EH (cell line): ENCODE measurements around the gene CDCP2.
"Not testable (repeated sequence)": the region's sequence is repeated elsewhere in the genome, so short reads cannot be mapped to it uniquely, and the experiment has no call there.

Source experiments
- DNase-seq: peaks from one replicate; pipeline ENCODE4 v3.0.0-alpha.2; 2015; ENCODE audit warnings: low read depth

The CDCP2 gene

DNA sequence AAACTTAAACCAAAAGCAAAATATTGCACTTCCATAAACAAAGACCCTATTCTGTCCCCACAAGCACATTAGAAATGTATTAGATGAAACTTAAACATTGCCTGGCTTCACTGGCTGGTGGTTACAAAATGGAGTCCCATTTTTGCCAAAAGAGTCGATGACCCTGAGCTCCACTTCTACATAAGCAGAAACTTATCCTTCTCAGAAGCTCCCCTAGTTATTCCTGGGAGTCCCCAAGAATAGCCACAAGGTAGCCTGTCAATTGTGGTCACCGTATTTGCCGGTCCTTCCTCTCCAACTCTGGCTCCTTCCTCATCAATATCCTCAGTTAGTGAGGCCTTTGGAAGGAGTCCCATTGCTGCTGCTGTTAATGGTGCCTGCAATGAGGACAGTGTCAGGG, 37.3 kb downstream of the CDCP2 start:
- DNase-seq: no peak

DNA sequence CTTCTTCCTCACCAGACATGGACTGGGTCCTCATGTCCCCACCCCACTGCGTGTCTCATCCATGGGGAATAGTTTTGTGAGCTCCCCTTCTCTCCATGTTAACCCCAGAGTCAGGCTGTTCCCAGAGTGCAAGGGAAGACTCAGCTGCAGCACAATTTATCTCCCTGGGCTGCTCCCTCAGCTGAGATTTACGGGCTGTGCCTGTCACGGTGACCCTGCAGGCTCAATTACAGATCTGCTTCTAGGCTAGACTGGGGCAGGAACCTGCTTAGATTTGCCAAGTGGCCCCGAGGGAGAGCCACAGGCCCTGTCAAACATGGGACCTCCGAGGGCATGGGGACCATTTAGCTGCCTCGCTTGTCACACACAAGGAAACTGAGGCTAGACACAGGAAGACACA, 37.8 kb downstream of the CDCP2 start:
- DNase-seq: no peak

DNA sequence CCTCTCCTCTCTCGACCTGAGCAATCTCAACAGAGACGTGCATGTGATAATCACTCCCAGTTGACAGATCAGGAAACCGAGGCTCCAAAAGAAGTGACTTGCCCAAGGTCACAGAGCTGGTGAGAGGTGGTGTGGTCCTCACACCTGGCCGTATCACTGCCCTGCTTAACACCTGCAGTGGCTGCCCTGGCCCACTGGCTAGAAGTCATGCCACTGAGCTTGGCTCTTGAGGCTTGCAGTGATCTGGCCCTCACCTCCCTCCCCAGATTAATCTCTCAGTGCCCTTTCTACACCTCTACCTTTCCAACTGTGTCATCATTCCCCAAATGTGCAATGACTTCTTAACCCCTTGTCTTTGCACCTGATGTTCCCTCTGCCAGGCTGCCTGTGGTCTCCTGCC, 38.8 kb downstream of the CDCP2 start:
- no peak for DNase-seq

DNA sequence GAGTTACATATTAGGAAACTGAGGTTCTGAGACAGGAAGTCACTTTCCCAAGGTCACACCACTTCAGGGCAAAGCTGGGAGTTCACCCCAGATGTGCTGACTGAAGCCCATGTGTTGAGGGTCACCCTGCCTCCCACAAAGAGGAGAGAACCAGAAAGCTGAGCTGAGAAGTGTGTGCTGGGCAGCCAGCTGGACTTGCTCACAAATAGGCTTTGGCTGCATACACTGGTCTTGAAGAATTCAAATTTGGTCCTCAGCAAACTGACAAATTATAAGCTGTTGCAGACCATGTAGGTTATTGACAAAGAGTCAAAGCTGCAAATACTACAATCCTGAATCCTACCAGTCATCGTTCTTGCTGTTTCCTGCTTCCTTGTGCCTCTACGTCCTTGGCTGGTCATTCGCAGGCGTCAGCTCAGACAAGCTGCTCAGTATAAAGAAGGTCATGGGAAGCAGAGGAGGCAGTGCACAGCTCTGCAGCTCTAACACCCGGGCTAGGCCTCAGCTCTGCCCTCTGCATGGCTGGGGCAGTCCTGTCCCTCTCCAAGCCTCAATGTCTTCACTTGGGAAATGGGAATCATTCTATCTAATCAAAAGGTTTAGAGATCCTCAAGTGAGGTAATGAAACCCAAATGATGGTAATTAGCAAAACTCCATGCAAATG, 40.0 kb downstream of the CDCP2 start:
- no peak for DNase-seq

DNA sequence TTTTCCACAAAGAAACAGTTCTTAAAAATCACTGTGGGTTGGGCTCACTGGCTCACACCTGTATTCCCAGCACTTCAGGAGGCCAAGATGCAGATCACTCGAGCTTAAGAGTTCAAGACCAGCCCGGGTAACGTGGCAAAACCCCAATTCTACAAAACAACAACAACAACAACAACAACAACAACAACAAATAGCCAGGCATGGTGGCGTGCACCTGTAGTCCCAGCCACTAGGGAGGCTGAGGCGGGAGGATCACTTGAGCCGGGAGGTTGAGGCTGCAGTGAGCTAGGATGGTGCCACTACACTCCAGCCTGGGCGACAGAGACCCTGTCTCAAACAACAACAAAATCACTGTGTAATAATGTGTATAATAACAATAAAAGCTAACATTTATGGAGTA, 40.8 kb downstream of the CDCP2 start:
- DNase-seq: no peak

DNA sequence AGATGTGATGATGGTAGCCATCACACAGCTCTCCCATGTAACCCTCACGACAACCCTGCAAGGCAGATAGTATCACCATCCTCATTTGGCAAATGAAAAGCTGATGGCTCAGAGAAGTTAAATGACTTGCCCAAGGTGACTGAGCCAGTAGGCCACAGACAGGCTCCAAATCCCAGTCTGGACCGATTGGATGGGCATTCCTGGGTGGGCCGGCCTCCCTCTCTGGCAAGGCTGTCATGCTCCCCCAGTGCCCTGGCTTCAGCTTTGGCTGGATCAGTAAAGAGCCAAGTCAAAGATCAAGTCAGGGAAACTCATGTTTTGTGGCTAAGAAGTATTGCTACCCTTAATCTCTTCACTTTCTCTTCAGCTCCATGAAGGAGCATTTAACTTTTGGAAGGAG, 41.2 kb downstream of the CDCP2 start:
- DNase-seq: no peak

DNA sequence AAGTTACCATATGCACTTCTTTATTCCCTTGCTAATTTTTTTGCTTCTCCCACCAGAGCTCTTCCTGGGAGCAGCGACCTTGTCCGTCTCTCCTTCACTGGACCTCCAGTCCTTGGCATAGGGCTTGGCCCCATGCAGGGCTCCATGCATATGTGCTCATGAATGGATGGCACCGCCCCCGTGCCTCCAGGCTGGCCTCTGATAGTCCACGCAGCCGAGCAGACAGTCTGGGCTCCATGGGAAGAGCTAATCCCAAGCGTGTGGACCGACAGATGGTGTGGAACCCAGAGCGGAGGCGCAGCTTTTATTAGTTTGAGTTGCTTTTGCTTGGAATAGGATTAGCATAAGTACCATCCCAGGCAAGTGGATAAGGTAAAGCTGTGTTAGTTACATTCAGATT, 41.8 kb downstream of the CDCP2 start:
- DNase-seq: no peak

DNA sequence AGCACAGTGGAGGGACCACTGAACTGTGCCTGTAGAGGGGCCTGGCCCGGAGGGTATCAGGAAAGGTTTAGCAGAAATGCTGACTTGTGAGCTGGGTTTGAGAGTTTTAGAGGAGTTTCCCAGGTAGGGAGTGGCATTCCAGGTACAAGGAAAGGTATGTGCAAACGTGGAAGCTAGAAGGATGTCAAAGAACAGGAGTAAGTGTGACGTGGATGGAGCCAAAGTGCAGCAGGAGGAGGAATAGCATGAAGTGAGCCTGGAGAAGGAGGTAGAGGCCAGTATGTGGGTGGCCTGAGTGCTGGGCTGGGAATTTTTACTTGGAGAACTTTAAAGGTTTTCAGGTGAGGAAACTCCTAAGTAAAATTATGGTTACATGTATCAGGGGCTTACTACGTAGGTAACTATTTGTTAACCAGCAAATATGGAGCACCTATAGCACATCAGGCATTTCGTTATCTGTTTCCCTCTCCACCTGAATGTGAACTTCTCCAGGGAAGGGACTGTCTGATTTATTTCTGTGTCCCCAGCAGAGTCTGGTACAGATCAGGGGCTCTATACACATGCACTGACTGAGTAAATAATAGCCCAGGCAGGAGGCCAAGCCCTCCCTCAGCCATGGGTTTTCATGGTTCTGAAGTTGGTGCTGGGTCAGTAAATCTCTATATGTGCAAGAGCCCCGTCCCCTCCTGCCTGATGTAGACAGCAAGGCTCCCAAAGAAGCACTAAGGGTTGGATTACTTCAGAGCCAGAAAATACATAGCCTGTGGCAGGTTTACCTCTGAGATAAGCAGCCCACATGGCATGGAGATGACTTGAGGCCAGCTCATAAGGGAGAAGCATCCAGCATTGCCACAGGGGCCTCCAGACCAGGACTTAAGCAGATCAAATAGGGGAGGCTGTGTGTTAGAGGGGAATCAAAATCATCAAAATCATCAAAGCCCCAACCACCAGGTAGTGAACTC, 43.4 kb downstream of the CDCP2 start:
- no peak for DNase-seq

DNA sequence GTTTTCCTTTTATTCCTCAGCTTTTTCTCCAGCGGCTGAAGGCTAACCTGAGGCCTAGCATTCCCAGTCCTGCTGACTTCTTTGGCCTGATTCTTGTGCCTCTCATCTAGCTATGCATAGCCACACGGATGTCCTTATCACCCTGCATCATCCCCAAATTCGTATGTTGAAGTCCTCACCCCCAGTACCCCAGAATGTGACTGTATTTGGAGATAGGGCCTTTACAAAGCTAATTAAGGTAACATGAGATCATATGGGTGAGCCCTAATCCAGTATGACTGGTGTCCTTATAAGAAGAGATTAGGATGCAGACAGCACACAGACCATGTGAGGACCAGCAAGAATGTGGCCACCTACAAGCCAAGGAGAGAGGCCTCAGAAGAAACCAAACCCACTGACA, 44.6 kb downstream of the CDCP2 start:
- DNase-seq: no peak

DNA sequence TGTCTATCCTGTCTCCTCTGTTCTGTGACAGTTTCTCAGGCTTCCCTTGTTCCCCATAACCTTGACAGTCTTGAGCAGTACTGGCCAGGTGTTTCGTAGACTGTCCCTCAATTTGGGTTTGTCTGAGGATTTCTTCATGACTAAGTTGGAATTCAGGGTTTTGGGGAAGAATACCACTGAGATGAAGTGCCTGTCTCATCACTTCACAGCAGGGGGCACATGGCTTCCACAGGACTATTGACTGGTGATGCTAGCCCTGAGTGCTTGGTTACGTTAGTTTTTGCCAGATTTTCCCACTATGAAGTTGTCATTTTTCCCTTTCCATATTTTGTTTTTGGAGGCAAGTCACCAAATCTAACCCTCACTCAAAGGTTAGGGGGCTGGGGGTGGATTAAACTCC, 45.7 kb downstream of the CDCP2 start:
- DNase-seq: peak; percentile 64

DNA sequence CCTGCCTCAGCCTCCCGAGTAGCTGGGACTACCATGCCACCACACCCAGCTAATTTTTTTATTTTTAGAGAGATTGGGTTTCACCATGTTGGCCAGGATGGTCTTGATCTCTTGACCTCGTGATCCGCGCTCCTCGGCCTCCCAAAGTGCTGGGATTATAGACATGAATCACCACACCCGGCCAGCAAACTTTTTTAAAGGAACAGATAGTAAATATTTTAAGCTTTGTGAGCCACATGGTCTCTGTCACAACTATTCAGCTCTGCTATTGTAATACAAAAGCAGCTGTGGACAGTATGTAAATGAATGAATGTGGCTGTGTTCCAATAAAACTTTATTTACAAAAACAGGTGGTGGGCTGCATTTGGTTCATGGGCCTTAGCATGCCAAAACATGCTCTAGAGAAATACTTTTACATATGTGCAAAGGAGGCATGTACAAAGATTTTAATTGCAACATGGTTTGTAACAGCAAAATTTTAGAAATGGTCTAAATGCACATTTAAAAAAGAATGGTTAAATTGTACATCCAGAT, 47.0 kb downstream of the CDCP2 start:
- no peak for DNase-seq

DNA sequence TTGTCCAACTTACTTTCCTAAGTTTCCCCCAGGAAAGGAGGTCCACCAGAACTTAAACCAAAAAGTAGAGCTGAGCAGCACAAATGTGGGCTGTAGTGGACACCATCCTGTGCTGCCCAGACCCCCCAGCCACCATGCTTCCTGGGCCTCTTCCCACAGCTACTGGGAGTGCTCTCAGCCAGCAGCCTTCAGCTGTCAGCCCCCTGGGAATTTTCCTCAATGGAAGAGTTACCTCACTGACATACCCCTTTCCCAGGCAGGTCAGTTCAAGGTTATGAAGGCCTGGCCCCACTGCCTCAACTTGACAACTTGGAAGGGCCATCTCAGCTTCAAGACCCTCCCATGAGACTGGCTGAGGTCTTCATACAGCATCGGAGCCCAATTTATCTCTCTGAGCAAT, 47.7 kb downstream of the CDCP2 start:
- no peak for DNase-seq

DNA sequence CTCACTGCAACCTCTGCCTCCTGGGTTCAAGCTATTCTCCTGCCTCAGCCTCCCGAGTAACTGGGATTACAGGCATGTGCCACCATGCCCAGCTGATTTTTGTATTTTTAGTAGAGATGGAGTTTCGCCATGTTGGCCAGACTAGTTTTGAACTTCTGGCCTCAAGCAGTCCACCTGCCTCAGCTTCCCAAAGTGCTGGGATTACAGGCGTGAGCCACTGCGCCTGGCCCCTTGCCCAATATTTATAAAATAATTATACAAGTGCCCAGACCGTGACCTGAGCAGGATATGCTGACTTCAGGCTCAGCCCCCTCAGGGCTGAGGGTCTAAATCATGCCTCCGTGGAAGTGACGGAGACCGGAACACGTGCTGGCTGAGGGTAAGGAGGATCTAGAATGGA, 48.2 kb downstream of the CDCP2 start:
- not testable (repeated sequence) for DNase-seq

DNA sequence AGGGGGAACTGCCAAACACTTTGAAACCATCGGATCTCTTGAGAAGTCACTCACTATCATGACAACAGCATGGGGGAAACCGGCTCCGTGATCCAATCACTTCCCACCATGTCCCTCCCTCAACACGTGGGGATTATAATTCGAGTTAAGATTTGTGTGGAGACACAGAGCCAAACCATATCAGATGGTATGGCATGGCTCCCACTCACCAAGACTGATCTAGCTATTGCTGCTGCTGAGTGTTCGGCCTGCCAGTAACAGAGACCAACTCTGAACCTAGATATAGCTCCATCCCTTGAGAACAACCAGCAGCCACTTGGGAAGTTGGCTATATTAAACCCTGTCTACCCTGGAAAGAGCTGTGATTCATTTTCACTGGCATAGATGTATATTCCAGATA, 49.4 kb downstream of the CDCP2 start:
- no peak for DNase-seq

DNA sequence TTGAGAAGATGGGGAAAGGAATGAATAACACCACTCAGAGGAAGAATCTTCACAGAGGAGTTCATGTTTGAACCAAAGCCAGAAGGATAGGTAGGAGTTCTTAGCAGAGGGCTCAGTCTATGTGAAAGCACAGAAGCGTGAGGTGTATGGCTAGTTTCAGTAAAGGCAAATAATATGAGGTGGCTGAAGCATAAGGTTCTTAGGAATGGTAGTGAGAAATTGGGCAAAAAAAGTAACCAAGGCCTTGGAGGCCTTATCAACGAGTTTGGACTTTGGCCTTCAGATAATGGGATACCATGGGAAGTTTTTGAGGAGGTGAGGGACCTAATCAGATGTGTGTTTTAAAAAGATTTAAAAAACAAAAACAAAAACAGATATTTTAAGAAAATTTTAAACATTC, 52.3 kb downstream of the CDCP2 start:
- DNase-seq: no peak

DNA sequence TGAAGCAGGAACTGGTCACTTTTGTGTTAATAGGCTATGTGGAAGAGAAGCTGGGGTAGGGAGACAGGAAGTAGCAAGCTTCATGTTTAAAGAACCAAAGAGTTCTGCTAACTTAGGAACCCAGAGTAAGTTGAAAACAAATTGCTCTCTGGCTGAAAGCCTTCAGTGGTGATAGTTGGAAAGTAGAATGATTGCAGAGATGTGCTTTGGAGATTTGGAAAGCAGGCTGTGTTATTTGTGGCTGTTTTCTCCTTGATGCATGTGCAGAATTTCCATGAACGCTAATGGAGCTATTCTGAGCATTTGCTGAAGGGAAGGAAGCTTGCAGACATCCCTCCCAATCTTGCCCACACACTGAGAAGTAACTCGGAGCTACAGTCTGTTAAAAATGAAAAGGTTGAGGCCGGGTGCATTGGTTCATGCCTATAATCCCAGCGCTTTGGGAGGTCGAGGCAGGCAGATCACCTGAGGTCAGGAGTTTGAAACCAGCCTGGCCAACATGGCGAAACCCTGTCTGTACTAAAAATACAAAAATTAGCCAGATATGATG, 53.7 kb downstream of the CDCP2 start:
- no peak for DNase-seq

DNA sequence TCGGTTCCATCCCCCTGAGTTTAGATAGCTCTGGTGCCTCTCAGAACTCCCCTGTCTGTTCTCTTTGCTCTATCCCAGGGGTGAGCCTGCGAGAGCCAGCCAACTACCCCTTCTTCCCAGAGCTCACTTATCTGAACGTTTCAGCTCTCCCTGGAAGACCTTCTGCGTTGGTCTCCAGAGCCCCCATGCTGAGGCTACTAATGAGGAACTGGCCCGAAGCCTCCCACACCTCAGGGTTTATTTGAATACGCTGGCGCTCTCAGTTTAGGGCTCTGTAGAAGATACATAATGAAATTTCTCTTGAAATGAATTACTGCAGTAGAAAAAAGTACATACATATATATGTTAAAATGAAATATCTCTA, 55.9 kb downstream of the CDCP2 start:
- no peak for DNase-seq

DNA sequence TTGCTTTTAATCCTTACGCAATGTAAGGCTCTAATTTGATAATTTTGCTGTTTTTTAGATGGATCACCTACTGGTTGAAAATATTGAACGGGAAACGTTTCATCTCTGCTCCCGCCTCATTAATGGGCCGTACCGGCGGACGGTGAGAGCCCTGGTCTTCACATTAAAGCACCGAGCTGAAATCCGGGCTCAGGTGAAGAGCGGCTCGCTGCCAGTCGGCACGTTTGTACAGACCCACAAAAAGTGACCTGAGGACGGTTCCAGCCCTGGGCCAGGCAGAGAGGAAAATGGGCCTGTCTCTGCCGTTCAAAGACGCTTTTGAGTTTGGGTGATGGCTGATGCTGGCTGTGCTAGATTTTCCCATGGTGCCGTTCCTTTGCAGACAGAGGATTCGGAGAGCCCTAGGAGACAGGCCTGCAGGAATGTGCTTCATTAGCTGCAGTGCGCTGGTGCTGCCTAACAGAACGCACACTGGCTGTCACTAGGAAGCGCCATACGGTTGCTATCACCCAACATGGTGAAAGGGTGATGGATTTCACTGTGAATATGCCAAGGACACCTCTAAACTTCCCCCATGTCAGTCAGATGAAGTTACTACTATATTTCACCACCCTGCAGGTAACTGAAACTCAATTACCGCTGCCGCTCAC, 56.4 kb downstream of the CDCP2 start:
- DNase-seq: no peak

DNA sequence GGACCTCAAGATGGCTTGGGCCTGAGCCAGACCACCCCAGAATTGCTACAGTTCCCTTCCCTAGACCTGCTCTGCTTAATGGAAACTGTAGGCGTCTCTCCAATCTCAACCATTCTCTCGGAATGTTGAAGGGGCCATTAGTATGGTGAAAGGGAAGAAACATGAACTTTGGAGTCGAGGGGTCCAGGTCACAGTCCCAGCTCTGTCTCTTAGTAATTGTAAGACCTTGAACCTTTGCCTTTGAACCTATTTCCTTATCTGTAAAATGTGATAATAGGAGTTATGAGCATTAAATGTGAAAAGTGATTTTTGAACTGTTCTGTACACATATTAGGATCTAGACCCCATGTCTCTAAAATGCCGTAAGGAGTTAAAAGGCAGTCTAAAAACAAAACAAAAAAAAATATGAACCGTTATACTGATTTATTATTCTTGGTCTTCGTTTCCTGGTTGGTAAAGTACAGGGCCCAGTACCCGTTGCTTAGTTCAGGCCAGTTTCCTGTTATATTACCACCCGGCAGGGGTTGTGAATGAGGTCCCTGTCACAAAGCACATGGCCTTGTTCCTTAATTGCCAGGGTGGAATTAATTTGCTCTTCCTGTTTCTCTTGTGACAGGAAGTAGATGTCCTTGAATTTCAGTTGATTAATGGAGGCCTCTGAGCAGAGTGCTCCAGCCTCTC, 57.1 kb downstream of the CDCP2 start:
- peak; percentile 17 for DNase-seq

DNA sequence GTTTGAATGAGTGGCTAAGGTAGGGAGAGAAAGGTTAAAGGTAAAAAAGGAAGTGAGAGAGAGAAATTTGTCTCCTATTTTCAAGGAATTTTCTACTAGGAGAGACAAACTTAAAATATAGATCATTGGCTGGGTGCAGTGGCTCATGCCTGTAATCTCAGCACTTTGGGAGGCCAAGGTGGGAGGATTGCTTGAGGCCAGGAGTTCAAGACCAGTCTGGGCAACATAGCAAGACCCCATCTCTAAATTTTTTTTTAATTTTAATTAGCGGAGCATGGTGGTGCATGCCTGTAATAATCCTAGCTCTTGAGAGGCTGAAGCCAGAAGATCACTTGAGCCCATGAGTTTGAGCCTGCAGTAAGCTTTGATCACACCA, 58.1 kb downstream of the CDCP2 start:
- not testable (repeated sequence) for DNase-seq

DNA sequence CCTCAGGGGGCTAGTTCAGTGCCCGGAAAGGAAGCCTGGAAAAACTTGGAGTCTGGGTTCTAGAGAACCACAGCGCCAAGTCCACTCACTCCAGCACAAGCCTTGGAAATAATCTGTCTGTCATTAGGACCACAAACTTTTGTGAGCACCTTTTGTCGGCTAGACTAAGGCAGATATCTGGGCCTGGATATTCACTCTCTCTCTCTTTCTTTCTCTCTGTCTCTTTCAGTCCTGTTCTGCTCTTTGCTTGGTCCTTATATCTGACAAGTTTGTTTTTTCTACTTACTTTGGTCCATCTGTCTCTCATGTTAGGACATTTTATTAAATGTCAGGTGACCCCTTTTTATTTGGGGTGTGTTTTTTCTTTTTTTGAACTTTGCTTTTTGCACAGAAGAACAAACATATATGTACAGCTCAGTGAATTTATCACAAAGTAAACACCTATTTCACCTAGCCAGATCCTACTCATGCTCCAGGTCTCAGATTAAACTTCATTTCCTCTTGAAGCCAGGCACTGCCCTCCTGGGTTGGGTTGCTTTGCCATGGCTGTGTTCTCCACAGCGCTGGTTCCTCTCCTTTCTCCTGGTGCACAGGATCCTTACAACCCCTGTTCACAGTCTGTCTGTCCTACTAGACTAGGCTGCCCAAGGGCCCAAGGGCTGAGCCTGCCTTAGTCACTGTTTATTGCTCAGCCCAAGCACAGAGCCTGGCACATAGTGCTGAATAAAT, 58.6 kb downstream of the CDCP2 start:
- DNase-seq: no peak
